ENCODE measurements around the gene PTPRG.

DNA sequence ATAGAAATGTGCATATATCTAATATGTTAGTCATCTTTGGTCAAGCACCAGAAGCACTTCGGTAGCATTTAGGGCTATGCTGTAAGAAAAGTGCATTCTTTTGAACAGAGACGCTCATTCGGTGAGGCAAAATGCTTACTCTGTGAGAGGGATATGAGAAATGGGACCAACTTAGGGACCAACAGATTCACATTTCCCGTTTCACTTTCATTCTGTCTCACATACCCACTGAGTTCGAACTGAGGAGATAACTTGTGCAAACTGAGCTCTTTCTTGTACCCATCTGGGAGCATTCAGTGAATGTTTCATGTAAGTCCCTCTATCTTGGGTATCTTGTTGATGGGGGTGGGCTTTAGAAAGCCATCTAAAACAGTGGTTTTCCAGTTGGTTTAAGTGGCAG, 676.6 kb downstream of the PTPRG start:
- TF ChIP-seq, protein P1, sequence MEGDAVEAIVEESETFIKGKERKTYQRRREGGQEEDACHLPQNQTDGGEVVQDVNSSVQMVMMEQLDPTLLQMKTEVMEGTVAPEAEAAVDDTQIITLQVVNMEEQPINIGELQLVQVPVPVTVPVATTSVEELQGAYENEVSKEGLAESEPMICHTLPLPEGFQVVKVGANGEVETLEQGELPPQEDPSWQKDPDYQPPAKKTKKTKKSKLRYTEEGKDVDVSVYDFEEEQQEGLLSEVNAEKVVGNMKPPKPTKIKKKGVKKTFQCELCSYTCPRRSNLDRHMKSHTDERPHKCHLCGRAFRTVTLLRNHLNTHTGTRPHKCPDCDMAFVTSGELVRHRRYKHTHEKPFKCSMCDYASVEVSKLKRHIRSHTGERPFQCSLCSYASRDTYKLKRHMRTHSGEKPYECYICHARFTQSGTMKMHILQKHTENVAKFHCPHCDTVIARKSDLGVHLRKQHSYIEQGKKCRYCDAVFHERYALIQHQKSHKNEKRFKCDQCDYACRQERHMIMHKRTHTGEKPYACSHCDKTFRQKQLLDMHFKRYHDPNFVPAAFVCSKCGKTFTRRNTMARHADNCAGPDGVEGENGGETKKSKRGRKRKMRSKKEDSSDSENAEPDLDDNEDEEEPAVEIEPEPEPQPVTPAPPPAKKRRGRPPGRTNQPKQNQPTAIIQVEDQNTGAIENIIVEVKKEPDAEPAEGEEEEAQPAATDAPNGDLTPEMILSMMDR (IDR thresholded peaks at IDR 0.05), result no peak
- no peak for TF ChIP-seq POLR2A (IDR thresholded peaks at IDR 0.05)

All from adrenal gland (tissue), 5 donors.